Body of pancreas (tissue), 4 donors: ENCODE measurements around the gene CLDN5.

ENCODE experiments used
- CTCF ChIP-seq, 7 experiments: fragments of 450-650 bp in 4 of 7; fragments of 200-600 bp in 3 of 7; sonication (generic) in 3 of 7; IDR thresholded peaks; one replicate each; pipeline ENCODE4 v1.5.1; 2016 to 2019; ENCODE audit warnings: antibody characterized with exemption in 7 of 7
- POLR2A ChIP-seq, 3 donors: fragments of 450-650 bp; IDR thresholded peaks; one replicate each; pipeline ENCODE4 v1.6.1; 2016; ENCODE audit warnings: antibody characterized with exemption in 3 of 3, mild to moderate bottlenecking in 2 of 3

GRCh38 chr22:19529811-19530210 is 5.6 kb upstream of the CLDN5 start:
- TF ChIP-seq POLR2A (IDR thresholded peaks at IDR 0.05) (no peak), CTCF (IDR thresholded peaks at IDR 0.05) (no peak)
